Esophagus muscularis mucosa (tissue), 4 donors: ENCODE data around the gene EPB42. TPM values are rescaled to one million over a fixed set of nuclear protein-coding genes. Genes with fewer than 3 reads are reported as not detected.
"Not testable (repeated sequence)": the region's sequence is repeated elsewhere in the genome, so short reads cannot be mapped to it uniquely, and the experiment has no call there.

Experiments used
- DNase-seq: peaks from one replicate; pipeline ENCODE4 v3.0.0-alpha.2; 2017; ENCODE audit errors: extremely low spot score
- H3K27ac ChIP-seq, 4 donors: fragments of 200-600 bp; sonication (generic); replicated peaks in 1 of 4; 1 replicate in 3 of 4; 2 replicates in 1 of 4; pipeline ENCODE4 v1.5.1; 2016 to 2019; ENCODE audit warnings: mild to moderate bottlenecking in 1 of 4
- H3K27me3 ChIP-seq, 4 donors: fragments of 200-600 bp; sonication (generic); one replicate each; pipeline versions ENCODE4 v1.5.1 to v1.6.0; 2016 to 2019
- H3K36me3 ChIP-seq, 4 donors: fragments of 200-600 bp; sonication (generic); one replicate each; pipeline ENCODE4 v1.5.1; 2016 to 2019
- H3K4me1 ChIP-seq, 4 donors: fragments of 200-600 bp; sonication (generic); one replicate each; pipeline ENCODE4 v1.5.1; 2016 to 2019
- H3K4me3 ChIP-seq, 4 donors: fragments of 200-600 bp; sonication (generic); 1 replicate in 2 of 4; 2 replicates in 2 of 4; pipeline ENCODE4 v1.5.1; 2016 to 2019; ENCODE audit warnings: mild to moderate bottlenecking in 4 of 4, moderate library complexity in 1 of 4
- H3K9me3 ChIP-seq, 4 donors: fragments of 200-600 bp; sonication (generic); 1 replicate in 3 of 4; 2 replicates in 1 of 4; pipeline ENCODE4 v1.5.1; 2016 to 2019
- EP300 ChIP-seq: sonication (generic); formaldehyde crosslinking; IDR thresholded peaks from one replicate; pipeline ENCODE4 v1.6.1; 2017; ENCODE audit warnings: antibody characterized with exemption
- POLR2A ChIP-seq: fragments of 450-650 bp; IDR thresholded peaks from one replicate; pipeline ENCODE4 v1.6.1; 2017; ENCODE audit warnings: antibody characterized with exemption, moderate library complexity, mild to moderate bottlenecking, low read depth
- POLR2AphosphoS5 ChIP-seq, 2 donors: sonication (generic); formaldehyde crosslinking; IDR thresholded peaks; one replicate each; pipeline ENCODE4 v1.6.1; 2017; ENCODE audit warnings: antibody characterized with exemption in 2 of 2
- WGBS: methylation state at CpG from one replicate; pipeline ENCODE4 v1.1.5; 2018; 5-methylcytosine and 5-hydroxymethylcytosine counted together
- intact Hi-C: fragments of 100-400 bp; cut with DNase I; formaldehyde crosslinking; loops from one replicate; pipeline ENCODE4 v1.15.1; 2023
- total RNA-seq, 4 donors: library from RNA; depleted of rRNA; stranded (reverse); fragments of >200 nt; gene quantifications; one replicate each; pipeline versions ENCODE4 v1.1.0 to v1.2.1, GENCODE V29; 2016
- TF ChIP-seq, protein P1 (sequence below), 3 experiments: fragments of 200-600 bp in 2 of 3; fragments of 450-650 bp in 1 of 3; sonication (generic) in 2 of 3; IDR thresholded peaks; one replicate each; pipeline ENCODE4 v1.5.1; 2017 to 2019; ENCODE audit warnings: antibody characterized with exemption in 3 of 3, mild to moderate bottlenecking in 2 of 3, moderate library complexity in 1 of 3

Gene EPB42
- total RNA-seq, 4 donors from 2014 or later = 0.33 TPM; not detected in 3

DNA sequence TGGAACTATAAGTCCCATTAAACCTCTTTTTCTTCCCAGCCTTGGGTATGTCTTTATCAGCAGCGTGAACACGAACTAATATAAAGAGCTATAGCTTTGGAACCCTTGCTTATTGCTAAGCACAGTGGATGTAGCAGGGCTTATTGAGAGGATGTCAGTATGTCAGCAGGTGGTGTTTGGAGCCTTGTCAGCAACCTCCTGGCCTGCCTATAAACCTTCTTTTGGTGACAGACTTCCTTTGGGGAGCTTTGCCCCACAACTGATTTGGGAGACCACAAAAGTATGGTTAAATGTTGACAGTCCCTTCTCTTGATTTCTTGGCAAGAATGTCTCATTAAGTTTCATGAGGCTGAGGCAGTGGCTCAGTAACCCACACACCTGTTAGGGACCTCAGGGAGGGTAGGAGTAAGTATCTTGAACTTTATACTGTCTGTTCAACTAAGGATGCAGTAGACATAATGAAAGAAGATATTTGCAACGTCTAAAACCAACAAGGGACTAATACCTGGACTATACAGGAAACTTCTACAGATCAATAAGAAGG is 20.8 kb downstream of the EPB42 start:
- Histone ChIP-seq H3K27ac (no peak overlapping the region), H3K4me3 (no peak overlapping the region), H3K4me1 (peaks cover 5 to 10% (median 6%) of the 10 kb centered on the region in 4 donors), H3K9me3 (no peaks in the 10 kb centered on the region), H3K27me3 (no peaks in the 10 kb centered on the region), H3K36me3 (peaks cover 3 to 41% (median 21%) of the 10 kb centered on the region in 4 donors)
- no peak for DNase-seq
- WGBS = 91% methylated on average over 3 of the region's 3 CpGs
- intact Hi-C loops = no loop called here
- TF ChIP-seq, protein P1, sequence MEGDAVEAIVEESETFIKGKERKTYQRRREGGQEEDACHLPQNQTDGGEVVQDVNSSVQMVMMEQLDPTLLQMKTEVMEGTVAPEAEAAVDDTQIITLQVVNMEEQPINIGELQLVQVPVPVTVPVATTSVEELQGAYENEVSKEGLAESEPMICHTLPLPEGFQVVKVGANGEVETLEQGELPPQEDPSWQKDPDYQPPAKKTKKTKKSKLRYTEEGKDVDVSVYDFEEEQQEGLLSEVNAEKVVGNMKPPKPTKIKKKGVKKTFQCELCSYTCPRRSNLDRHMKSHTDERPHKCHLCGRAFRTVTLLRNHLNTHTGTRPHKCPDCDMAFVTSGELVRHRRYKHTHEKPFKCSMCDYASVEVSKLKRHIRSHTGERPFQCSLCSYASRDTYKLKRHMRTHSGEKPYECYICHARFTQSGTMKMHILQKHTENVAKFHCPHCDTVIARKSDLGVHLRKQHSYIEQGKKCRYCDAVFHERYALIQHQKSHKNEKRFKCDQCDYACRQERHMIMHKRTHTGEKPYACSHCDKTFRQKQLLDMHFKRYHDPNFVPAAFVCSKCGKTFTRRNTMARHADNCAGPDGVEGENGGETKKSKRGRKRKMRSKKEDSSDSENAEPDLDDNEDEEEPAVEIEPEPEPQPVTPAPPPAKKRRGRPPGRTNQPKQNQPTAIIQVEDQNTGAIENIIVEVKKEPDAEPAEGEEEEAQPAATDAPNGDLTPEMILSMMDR (IDR thresholded peaks at IDR 0.05) = no peak
- TF ChIP-seq POLR2AphosphoS5 (IDR thresholded peaks at IDR 0.05) (no peak), POLR2A (no peak), EP300 (no peak)

DNA sequence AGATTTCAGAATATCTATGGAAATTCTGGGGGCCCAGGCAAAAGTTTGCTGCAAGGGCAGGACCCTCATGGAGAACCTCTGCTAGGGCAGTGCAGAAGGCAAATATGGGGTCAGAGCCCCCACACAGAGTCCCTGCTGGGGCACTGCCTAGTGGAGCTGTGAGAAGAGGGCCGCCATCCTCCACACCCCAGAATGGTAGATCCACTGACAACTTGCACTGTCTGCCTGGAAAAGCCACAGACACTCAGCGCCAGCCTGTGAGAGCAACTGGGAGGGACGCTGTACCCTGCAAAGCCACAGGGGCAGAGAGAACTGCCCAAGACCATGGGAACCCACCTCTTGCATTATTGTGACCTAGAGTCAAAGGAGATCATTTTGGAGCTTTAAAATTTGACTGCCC is 21.8 kb downstream of the EPB42 start:
- H3K4me1 ChIP-seq = peaks cover 2 to 5% (median 3%) of the 10 kb centered on the region in 4 donors
- no peak overlapping the region for H3K4me3 ChIP-seq
- TF ChIP-seq EP300 = no peak
- no peak for TF ChIP-seq POLR2AphosphoS5 (IDR thresholded peaks at IDR 0.05)
- TF ChIP-seq, protein P1 (IDR thresholded peaks at IDR 0.05) = no peak
- TF ChIP-seq POLR2A = no peak
- H3K9me3 ChIP-seq = no peaks in the 10 kb centered on the region
- H3K27ac ChIP-seq = no peak overlapping the region
- H3K27me3 ChIP-seq = no peaks in the 10 kb centered on the region
- peaks cover 10 to 50% (median 30%) of the 10 kb centered on the region in 4 donors for H3K36me3 ChIP-seq
- intact Hi-C loops = no loop called here
- no peak for DNase-seq
- WGBS = 100% methylated on average over 3 of the region's 3 CpGs

DNA sequence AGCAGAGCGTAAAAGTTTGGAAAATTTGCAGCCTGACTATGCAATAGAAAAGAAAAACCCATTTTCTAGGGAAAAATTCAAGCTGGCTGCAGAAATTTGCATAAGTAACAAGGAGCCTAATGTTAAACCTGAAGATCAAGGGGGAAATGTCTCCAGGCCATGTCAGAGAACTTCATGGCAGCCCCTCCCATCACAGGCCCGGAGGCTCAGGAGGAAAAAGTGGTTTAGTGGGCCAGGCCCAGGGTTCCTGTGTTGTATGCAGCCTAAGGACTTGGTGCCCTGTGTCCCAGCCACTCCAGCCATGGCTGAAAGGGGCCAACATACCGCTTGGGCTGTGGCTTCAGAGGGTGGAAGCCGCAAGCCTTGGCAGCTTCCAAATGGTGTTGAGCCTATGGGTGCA is 22.3 kb downstream of the EPB42 start:
- H3K4me1 ChIP-seq, intact Hi-C loops, H3K27me3 ChIP-seq, H3K9me3 ChIP-seq, H3K4me3 ChIP-seq, DNase-seq, H3K27ac ChIP-seq: not testable (repeated sequence)
- WGBS = 96% methylated on average over 4 of the region's 4 CpGs
- H3K36me3 ChIP-seq = peaks cover 10 to 53% (median 32%) of the 10 kb centered on the region in 4 donors

DNA sequence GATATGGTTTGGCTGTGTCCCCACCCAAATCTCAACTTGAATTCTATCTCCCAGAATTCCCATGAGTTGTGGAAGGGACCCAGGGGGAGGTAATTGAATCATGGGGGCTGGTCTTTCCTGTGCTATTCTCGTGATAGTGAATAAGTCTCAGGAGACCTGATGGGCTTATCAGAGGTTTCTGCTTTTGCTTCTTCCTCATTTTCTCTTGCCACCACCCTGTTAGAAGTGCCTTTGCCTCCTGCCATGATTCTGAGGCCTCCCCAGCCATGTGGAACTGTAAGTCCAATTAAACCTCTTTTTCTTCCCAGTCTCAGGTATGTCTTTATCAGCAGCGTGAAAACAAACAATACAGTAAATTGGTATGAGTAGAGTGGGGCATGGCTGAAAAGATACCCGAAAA is 23.0 kb downstream of the EPB42 start:
- peaks cover 18 to 61% (median 40%) of the 10 kb centered on the region in 4 donors for H3K36me3 ChIP-seq
- WGBS = 87% methylated on average over 3 of the region's 3 CpGs
- H3K27me3 ChIP-seq, DNase-seq, H3K4me1 ChIP-seq, H3K27ac ChIP-seq, H3K9me3 ChIP-seq, intact Hi-C loops, H3K4me3 ChIP-seq: not testable (repeated sequence)

DNA sequence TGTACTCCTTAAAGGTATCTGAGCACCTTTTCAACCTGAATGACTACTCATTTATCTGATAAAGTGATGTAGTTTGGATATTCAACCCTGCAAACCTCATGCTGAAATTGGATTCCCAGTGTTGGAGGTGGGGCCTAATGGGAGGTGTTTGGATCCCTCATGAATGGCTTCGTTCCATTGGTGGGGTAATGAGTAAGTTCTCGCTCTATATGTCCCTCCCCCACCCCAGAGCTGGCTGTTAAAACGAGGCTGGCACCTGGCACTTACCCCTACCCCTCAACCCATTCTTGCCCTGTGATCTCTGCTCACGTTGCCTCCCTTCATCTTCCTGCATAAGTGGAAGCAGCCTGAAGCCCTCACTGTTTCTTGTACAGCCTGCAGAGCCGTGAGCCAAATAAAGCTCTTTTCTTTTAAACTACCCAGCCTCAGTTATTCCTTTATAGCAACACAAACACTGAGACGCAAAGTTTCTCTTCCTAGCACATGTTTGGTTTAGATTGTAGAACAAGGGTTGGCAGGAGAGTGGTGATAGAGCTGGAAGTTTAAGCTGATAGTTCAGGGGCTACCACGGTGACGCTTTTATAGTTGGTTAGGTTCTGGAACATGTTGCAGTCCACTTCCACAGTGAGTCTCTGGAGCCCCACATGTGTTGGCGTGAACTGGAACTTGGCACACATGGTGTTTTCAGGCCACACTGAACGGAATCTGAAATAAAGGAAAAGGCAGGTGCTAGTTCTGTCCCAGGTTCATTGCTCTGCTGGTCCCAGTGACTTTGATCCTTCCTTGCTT is 23.9 kb downstream of the EPB42 start:
- no peak for DNase-seq
- H3K9me3 ChIP-seq = no peaks in the 10 kb centered on the region
- intact Hi-C loops = no loop called here
- peaks cover 0 to 3% (median 0%) of the 10 kb centered on the region in 4 donors for H3K4me1 ChIP-seq
- no peak overlapping the region for H3K27ac ChIP-seq
- H3K4me3 ChIP-seq = no peak overlapping the region
- TF ChIP-seq POLR2AphosphoS5 (IDR thresholded peaks at IDR 0.05) = no peak
- TF ChIP-seq, protein P1 (IDR thresholded peaks at IDR 0.05) = no peak
- no peak for TF ChIP-seq POLR2A
- TF ChIP-seq EP300 = no peak
- H3K27me3 ChIP-seq = no peaks in the 10 kb centered on the region
- WGBS = 82% methylated on average over 10 of the region's 10 CpGs
- H3K36me3 ChIP-seq = peaks cover 26 to 69% (median 48%) of the 10 kb centered on the region in 4 donors
